Activated naive CD8-positive, alpha-beta T cell treated with anti-CD3 and anti-CD28 coated beads, Interleukin-2, amount 50 U/mL, for 24 hours (primary cell): ENCODE results near the gene CC2D1B.

Source experiments
- ATAC-seq: fragments of 150-1000 bp; cut with Tn5 transposase; one replicate; pipeline ENCODE4 v1.10.0; 2021
- DNase-seq: peaks from one replicate; pipeline ENCODE4 v3.0.0; 2021
- H3K27ac Mint-ChIP-seq: one replicate; pipeline ENCODE4 v1.8.0; 2021; ENCODE audit warnings: mild to moderate bottlenecking, mixed read lengths
- H3K27me3 Mint-ChIP-seq: one replicate; pipeline ENCODE4 v1.8.0; 2021; ENCODE audit warnings: mixed read lengths
- H3K36me3 Mint-ChIP-seq: one replicate; pipeline ENCODE4 v1.8.0; 2021; ENCODE audit warnings: low read depth, mixed read lengths
- H3K4me1 Mint-ChIP-seq: one replicate; pipeline ENCODE4 v1.8.0; 2021; ENCODE audit warnings: mixed read lengths
- H3K4me3 Mint-ChIP-seq: one replicate; pipeline ENCODE4 v1.8.0; 2021; ENCODE audit warnings: mild to moderate bottlenecking, moderate library complexity, mixed read lengths
- H3K9me3 Mint-ChIP-seq: one replicate; pipeline ENCODE4 v1.8.0; 2021; ENCODE audit warnings: mixed read lengths

The CC2D1B gene

DNA sequence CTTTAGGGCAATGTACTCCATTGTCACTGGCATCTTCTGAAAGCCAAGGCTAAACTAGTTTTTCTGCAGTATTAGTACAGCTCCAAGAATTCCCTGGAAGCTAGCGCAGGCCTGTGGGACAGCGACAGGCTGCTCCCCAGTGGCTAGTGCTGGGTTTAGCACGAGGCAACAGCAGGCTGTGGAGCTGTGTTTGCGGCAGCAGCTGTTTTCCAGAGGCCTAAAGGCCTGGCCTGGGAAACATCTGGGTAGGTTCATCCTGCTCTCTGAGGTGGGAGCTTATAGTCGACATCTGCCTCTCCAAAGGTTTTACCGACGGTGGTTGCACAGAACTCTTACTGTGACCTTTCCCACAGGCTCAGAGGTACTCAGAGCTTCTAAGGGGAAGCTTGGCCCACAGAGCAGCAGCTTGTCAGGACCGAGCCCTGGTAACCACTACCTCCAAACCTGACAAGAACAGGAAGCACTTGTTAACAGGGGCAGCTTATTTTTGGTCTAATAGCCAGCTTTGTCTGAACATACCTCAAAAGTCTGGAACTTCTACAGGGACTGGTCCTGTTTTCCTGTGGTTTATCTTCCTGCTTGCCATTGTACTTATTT lies 17.2 kb downstream of the CC2D1B start:
- no peak overlapping the region for H3K27ac Mint-ChIP-seq
- DNase-seq, result no peak
- H3K4me3 Mint-ChIP-seq, result no peak overlapping the region
- ATAC-seq, result no peak
- H3K36me3 Mint-ChIP-seq, result peaks cover 10% of the 10 kb centered on the region
- no peaks in the 10 kb centered on the region for H3K27me3 Mint-ChIP-seq
- H3K4me1 Mint-ChIP-seq, result no peaks in the 10 kb centered on the region
- no peaks in the 10 kb centered on the region for H3K9me3 Mint-ChIP-seq

- Mint-ChIP-seq H3K9me3 (no peaks in the 10 kb centered on the region), H3K4me1 (no peaks in the 10 kb centered on the region), H3K27ac (no peak overlapping the region), H3K4me3 (no peak overlapping the region), H3K27me3 (no peaks in the 10 kb centered on the region), H3K36me3 (peaks cover 4% of the 10 kb centered on the region)
- DNase-seq (no peak), ATAC-seq (no peak)
Observed at GRCh38 chr1:52346653-52347052, 19.4 kb downstream of the CC2D1B start.

GRCh38 chr1:52345252-52345651 lies 20.8 kb downstream of the CC2D1B start:
- H3K27ac Mint-ChIP-seq, result no peak overlapping the region
- DNase-seq, result no peak
- H3K36me3 Mint-ChIP-seq, result peaks cover 4% of the 10 kb centered on the region
- H3K27me3 Mint-ChIP-seq, result no peaks in the 10 kb centered on the region
- ATAC-seq, result no peak
- H3K4me3 Mint-ChIP-seq, result no peak overlapping the region
- H3K9me3 Mint-ChIP-seq, result no peaks in the 10 kb centered on the region
- no peaks in the 10 kb centered on the region for H3K4me1 Mint-ChIP-seq

GRCh38 chr1:52343979-52344378 lies 22.0 kb downstream of the CC2D1B start:
- no peak overlapping the region for H3K4me3 Mint-ChIP-seq
- no peak for ATAC-seq
- H3K27ac Mint-ChIP-seq, result no peak overlapping the region
- no peak for DNase-seq
- H3K4me1 Mint-ChIP-seq, result no peaks in the 10 kb centered on the region
- peaks cover 4% of the 10 kb centered on the region for H3K36me3 Mint-ChIP-seq
- no peaks in the 10 kb centered on the region for H3K27me3 Mint-ChIP-seq
- H3K9me3 Mint-ChIP-seq, result no peaks in the 10 kb centered on the region

DNA sequence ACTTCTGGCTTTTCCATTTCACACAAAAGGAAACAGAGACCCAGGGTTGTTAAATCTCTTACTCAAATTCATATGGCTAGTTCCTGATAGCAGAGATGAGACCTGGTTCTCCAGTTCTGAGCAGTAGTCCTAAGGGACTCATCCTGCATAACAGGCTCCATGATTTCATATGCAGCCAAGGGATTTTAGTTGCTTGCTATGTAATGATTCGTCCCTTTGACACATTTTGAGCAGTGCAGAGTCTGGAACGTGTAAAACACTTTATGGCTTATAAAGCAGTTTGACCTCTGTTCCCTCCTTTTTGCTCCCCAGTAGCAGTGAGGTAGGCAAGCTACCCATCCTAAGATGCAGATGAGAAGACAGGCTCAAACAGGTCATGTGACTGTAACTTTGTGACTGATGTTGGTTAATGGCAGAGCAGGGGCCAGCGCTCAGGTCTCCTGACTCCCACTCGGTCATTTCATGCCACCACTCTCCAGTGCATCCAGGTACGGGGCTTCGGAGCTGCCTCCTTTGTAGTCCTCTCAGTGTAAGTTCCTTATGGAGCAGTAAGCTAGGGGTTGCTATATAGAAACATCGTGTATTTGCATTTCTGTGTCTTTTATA lies 24.2 kb downstream of the CC2D1B start:
- no peak overlapping the region for H3K27ac Mint-ChIP-seq

GRCh38 chr1:52337439-52337838 lies 28.6 kb downstream of the CC2D1B start:
- H3K36me3 Mint-ChIP-seq, result peaks cover 2% of the 10 kb centered on the region
- no peak overlapping the region for H3K27ac Mint-ChIP-seq
- no peak for ATAC-seq

More for the DNA sequence above, 24.2 kb downstream of the CC2D1B start:
- H3K36me3 Mint-ChIP-seq, result peaks cover 2% of the 10 kb centered on the region
- ATAC-seq (no peak), DNase-seq (no peak)
- no peaks in the 10 kb centered on the region for H3K9me3 Mint-ChIP-seq
- H3K4me3 Mint-ChIP-seq, result no peak overlapping the region
- H3K27me3 Mint-ChIP-seq, result no peaks in the 10 kb centered on the region
- no peaks in the 10 kb centered on the region for H3K4me1 Mint-ChIP-seq

GRCh38 chr1:52334906-52335528 lies 31.0 kb downstream of the CC2D1B start:
- Mint-ChIP-seq H3K9me3 (no peaks in the 10 kb centered on the region), H3K4me3 (no peak overlapping the region), H3K4me1 (peaks cover 2% of the 10 kb centered on the region), H3K27ac (no peak overlapping the region), H3K27me3 (no peaks in the 10 kb centered on the region), H3K36me3 (peaks cover 2% of the 10 kb centered on the region)
- DNase-seq, result no peak
- no peak for ATAC-seq

More at GRCh38 chr1:52337439-52337838, 28.6 kb downstream of the CC2D1B start:
- no peaks in the 10 kb centered on the region for H3K9me3 Mint-ChIP-seq
- H3K4me1 Mint-ChIP-seq, result no peaks in the 10 kb centered on the region
- H3K27me3 Mint-ChIP-seq, result no peaks in the 10 kb centered on the region
- H3K4me3 Mint-ChIP-seq, result no peak overlapping the region
- no peak for DNase-seq

GRCh38 chr1:52332411-52332810 lies 33.6 kb downstream of the CC2D1B start:
- no peaks in the 10 kb centered on the region for H3K36me3 Mint-ChIP-seq
- H3K4me3 Mint-ChIP-seq, result no peak overlapping the region
- ATAC-seq, result no peak
- H3K4me1 Mint-ChIP-seq, result peaks cover 2% of the 10 kb centered on the region
- no peaks in the 10 kb centered on the region for H3K27me3 Mint-ChIP-seq
- H3K9me3 Mint-ChIP-seq, result no peaks in the 10 kb centered on the region
- no peak overlapping the region for H3K27ac Mint-ChIP-seq
- no peak for DNase-seq

- H3K4me3 Mint-ChIP-seq, result no peak overlapping the region
Observed at GRCh38 chr1:52328615-52329014, 37.4 kb downstream of the CC2D1B start.

GRCh38 chr1:52325786-52326185 lies 40.2 kb downstream of the CC2D1B start:
- Mint-ChIP-seq H3K9me3 (no peaks in the 10 kb centered on the region), H3K36me3 (no peaks in the 10 kb centered on the region), H3K27me3 (no peaks in the 10 kb centered on the region), H3K27ac (no peak overlapping the region), H3K4me3 (no peak overlapping the region), H3K4me1 (peaks cover 2% of the 10 kb centered on the region)
- no peak for ATAC-seq
- no peak for DNase-seq

More at GRCh38 chr1:52328615-52329014, 37.4 kb downstream of the CC2D1B start:
- Mint-ChIP-seq H3K27ac (no peak overlapping the region), H3K27me3 (no peaks in the 10 kb centered on the region), H3K36me3 (no peaks in the 10 kb centered on the region), H3K4me1 (peaks cover 2% of the 10 kb centered on the region), H3K9me3 (no peaks in the 10 kb centered on the region)
- DNase-seq, result no peak
- no peak for ATAC-seq

- Mint-ChIP-seq H3K36me3 (no peaks in the 10 kb centered on the region), H3K4me3 (no peak overlapping the region), H3K27ac (no peak overlapping the region), H3K9me3 (no peaks in the 10 kb centered on the region), H3K4me1 (no peaks in the 10 kb centered on the region), H3K27me3 (no peaks in the 10 kb centered on the region)
- ATAC-seq, result no peak
- DNase-seq, result no peak
Observed at GRCh38 chr1:52323731-52324130, 42.3 kb downstream of the CC2D1B start.

GRCh38 chr1:52321061-52321460 lies 44.9 kb downstream of the CC2D1B start:
- no peak for DNase-seq
- H3K27ac Mint-ChIP-seq, result no peak overlapping the region
- H3K4me3 Mint-ChIP-seq, result no peak overlapping the region
- H3K27me3 Mint-ChIP-seq, result no peaks in the 10 kb centered on the region
- ATAC-seq, result no peak
- no peaks in the 10 kb centered on the region for H3K36me3 Mint-ChIP-seq
- H3K9me3 Mint-ChIP-seq, result no peaks in the 10 kb centered on the region
- H3K4me1 Mint-ChIP-seq, result no peaks in the 10 kb centered on the region

DNA sequence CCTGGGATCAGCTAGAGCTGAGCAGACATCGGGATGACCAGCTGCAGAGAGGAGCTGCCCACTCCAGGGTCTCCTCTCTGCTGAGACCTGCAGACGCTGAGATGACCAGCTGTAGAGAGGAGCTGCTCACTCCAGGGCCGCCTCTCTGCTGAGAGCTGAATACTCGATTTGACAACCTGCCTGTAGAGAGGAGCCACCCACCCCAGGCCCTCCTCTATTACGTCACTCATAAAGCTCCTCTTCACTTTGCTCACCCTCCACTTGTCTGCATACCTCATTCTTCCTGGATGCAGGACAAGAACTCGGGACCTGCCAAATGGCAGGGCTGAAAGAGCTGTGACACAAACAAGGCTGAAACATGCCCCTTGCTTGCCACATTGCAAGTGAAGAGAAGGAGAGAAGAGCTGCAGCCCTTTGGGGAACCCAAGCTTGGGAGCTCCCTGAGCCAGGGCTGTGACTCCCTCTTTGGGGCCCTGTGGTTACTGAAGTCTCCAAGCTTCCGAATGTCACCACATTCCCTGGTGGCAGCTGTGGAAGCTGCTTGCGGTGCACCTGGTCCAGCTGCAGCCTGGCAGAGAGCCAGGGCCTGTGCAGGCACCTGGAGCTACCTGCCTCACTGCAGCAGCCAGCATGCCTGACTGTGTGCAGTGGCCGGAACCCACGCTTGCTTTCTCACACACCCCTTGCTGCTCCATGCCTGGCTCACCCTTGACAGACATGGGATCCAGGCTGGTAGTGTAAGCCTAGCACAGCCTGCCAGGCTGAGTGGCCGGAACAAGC lies 59.6 kb downstream of the CC2D1B start:
- DNase-seq (no peak), ATAC-seq (no peak)

DNA sequence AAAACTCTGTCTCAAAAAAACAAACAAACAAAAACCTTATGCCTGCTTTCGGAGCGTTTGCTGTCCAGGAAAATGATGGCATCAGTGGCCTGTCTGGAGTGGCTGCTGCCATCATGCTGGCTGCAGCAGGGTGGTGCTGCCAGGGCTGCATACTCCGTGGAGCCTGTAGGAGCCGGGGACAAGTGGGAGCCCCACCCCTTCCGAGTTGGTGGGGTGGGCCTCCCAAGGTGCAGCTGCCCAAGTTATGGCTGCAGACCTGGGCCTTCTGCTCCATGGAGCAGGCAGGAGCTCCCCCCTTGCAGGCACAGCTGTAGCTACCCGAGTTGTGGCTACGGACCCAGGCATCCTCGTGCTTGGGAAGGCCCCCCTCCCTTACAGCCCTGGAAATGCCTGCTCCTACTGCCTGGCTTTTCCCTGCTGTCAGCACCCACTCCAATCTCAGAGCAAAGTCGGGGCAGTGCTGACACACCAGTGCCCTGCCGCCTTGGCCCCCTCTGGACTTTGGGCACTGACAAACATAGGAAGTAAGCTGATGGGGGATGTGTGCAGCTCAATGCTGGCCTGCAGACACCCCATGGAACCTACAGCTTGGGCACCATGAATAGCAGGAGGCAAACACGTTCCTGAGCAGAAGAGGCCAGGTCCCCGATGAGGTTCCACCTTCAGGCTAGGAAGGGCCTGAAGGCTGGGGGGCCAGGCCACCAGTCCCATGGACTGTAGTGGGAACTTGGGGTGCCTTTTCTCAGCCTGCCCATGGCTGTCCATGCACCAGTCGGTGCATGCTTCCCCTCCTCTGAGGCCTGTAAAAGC lies 60.4 kb downstream of the CC2D1B start:
- no peaks in the 10 kb centered on the region for H3K4me1 Mint-ChIP-seq
- no peak for DNase-seq
- peaks cover 6% of the 10 kb centered on the region for H3K36me3 Mint-ChIP-seq
- no peaks in the 10 kb centered on the region for H3K9me3 Mint-ChIP-seq
- ATAC-seq, result no peak
- no peaks in the 10 kb centered on the region for H3K27me3 Mint-ChIP-seq
- H3K27ac Mint-ChIP-seq, result no peak overlapping the region
- H3K4me3 Mint-ChIP-seq, result no peak overlapping the region

More for the DNA sequence above, 59.6 kb downstream of the CC2D1B start:
- H3K27ac Mint-ChIP-seq, result no peak overlapping the region
- no peaks in the 10 kb centered on the region for H3K4me1 Mint-ChIP-seq
- H3K9me3 Mint-ChIP-seq, result no peaks in the 10 kb centered on the region
- no peaks in the 10 kb centered on the region for H3K27me3 Mint-ChIP-seq
- H3K36me3 Mint-ChIP-seq, result peaks cover 6% of the 10 kb centered on the region
- H3K4me3 Mint-ChIP-seq, result no peak overlapping the region
